GM18907 (cell line): ENCODE results near the gene CEP72.
A peak's percentile ranks its signal among the peaks of the same experiment; 100 is the strongest.
"Not testable (repeated sequence)": the region's sequence is repeated elsewhere in the genome, so short reads cannot be mapped to it uniquely, and the experiment has no call there.

Experiments used
- ATAC-seq: cut with Tn5 transposase; IDR thresholded peaks from one replicate; pipeline ENCODE4 v1.9.1; 2021; ENCODE audit warnings: mild to moderate bottlenecking, moderate library complexity; ENCODE audit not compliant: unreplicated experiment

CEP72 gene

DNA sequence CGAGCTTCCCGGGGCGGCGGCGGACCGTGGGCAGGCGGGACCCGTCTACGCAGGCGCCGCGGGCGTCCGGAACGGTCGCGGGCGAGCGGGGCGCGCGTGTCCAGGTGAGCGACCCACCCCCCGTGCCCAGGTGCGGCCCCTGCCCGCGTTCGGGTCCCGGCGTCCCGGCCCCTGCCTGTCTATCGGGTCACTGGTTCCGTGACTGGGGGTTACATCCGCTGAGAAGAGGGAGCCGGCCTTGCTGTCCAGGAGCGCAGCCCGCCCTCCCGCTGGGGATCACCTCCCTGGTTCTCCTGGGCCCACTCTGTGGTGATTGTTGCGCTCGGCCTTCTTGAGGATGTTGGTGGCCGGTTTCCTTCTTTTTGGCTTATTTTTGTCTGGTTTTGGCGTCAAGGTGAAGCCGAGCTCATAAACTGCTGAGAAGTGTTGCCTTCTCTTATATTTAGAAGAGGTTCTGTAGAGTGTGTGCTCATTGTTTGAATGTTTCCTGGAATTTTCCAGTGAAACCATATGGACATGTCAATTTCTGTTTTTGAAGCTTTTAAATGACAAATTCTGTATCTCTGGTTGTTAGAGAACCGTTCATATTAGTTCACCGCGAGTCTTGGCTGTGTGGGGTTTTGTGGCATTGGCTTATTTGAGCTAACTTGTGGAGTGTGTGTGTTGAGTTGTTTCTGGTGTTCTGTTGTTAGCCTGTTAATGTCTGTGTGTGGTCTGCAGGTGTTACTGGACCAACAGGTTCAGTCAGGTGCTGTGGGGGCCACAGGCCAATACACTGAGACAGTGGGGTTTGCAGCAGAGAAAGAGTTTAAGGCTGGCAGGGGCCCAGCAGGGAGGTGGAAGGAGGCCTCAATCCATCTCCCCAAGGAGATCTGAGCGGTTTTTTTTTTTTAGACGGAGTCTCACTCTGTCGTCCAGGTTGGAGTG is 621 bp downstream of the CEP72 start:
- peak; percentile 38 for ATAC-seq

DNA sequence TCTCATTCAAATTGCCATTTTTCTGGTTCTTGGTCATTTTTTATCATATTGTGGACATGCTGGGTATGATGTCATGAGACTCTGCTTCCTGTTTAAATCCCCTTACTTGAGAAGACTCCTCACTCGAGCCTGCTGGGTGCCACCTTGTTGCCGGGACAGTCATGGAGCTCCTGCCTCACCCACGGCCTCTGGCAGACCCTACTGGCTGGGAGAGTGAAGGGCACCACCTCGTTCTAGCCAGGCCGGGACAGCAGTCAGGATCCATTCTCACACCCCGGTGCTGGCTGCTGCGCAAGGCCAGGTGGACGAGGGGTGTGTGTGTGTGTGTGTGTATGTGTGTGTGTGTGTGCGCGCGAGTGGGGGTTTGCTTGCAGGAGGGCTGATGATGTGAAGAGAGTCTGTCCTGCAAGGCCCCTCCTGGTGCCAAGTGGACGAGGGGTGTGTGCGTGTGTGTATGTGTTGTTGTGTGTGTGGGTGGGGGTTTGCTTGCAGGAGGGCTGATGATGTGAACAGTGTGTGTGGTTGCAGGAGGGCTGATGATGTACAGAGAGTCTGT is 4.4 kb downstream of the CEP72 start:
- no peak for ATAC-seq

DNA sequence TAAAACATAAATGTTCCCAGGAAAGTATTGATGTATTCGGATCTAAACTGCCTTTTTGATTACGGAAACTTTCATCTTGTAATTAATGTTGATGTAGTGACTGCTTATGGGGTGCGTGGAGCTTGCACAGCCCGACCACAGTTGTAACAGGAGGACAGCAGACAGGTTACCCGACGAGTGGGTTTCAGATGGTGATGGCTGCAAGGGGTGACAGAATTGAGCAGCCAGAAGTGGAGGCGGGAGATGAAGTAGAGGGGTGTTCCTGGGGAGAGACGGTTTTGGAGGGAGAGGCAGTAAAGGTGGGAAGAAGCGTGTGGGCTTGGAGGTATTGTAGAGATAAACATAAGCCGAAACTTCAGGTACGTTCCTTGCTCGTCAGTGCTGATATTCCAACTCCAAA is 5.8 kb downstream of the CEP72 start:
- ATAC-seq: no peak

DNA sequence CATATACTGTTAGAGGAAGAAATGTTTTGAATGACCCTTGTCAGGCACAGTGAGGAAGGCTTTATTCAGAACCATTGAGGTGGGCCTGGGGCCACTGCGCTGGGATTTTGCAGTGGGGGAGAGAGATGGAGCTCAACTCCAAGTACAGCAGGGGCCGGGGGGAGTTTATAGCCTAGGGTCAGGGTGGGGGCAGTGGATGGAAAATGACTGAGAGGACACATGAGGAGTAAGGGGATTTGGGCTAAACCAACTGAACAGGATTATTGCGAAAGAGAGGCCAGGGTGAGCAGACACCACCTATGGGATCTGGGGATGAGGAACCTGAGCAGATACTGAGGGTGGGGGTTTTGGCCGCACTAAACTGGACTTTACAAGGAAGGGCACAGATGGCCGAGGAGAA is 6.3 kb downstream of the CEP72 start:
- ATAC-seq: no peak

DNA sequence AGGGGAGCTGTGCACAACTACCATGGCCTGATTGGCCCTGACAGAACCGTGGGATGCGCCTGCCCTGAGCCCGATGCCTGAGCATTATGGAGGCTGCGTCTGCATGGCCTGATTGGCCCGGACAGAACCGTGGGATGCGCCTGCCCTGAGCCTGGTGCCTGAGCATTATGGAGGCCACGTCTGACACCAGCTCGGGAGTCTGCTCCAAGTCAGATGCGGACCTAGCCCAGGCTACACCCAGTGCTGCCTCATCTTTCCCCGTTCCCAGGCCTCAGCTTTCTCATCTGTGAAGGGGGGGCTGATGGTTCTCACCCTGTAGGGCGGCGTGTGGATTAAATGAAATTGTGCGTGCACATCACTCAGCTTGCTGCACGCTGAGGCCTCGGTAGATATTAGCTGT is 7.3 kb downstream of the CEP72 start:
- no peak for ATAC-seq

DNA sequence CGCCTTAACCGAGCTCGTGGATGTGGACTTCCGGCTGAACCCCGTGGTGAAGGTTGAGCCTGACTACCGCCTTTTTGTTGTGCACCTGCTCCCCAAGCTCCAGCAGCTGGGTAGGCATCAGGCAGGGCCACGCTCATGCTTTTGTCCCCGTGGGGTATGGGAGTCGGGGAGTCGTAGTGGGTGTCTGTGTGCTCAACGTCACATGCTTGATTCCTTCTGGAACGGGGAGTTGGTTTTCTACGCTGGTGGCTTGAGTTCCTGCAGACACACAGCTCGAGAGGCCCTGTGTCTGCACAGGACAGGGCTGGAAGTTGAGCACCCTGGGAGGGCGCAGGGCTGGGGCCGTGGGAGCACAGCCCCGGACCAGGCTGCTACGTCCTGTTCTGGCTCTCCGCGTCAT is 8.0 kb downstream of the CEP72 start:
- no peak for ATAC-seq

DNA sequence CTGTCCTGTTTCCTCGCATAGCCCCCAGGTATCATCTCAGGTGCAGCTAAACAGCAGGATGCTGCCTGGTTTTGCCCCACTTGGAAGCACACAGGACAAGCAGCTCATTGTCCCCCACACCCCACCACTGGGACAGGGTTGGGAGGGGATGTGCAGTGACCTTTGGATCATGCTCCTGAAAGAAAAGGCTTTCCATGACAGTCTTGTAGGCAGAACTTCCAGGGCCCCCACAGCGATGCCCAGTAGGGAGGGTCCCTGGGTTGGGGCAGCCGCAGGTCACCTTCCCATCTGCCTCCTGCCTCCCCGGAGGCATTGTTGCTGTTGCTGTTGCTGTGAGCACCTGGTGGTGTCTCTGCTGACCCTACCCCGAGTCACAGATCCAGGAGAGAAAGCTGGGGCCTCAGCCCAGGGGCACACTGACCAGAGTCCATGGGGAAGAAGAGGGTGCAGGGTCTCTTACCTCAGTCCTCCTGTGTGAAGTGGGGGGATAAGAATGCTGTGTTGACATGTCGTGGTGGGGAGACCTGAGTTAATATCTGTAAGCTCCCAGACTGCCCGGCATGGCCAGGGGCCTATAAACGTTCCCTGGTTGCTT is 8.5 kb downstream of the CEP72 start:
- ATAC-seq: no peak

DNA sequence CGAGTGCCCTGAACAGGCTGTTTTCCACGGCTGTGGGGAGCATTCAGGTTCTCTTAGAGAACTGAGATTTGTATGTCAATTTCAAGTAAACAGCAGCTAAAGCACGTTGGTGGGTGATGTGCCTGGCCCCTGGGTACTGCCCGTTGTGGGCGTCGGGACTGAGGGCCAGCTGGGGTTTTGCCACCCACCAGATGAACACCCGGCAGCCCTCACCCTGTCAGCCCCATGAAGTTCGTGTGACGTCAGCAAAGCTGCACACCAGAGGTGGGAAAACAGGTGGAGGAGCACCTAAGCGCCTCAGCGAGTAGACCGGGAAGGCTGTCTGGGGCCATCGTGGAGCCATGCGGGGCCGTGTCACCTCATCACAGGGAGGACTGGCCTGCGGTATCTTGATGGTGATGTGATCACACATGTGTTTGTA is 9.2 kb downstream of the CEP72 start:
- ATAC-seq: no peak

DNA sequence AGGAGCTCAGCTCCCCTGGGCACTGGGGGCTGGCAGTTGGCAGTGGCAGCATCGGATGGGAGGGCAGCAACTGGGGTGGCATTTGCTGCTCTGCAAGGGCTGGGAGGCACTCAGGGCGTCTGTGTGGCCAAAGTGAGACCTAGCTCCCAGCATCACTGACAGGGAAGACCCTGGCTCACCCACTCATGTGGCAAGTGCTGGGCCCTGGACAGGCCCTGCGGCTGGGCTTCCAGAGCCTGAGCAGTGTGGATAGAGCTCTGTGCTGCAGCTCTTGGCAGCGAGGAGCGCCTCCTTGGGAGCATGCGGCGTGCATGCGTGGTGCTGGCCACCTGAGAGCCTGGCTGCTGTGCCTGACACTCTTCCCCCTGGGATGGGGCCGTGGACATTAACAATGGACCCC is 10.2 kb downstream of the CEP72 start:
- no peak for ATAC-seq

DNA sequence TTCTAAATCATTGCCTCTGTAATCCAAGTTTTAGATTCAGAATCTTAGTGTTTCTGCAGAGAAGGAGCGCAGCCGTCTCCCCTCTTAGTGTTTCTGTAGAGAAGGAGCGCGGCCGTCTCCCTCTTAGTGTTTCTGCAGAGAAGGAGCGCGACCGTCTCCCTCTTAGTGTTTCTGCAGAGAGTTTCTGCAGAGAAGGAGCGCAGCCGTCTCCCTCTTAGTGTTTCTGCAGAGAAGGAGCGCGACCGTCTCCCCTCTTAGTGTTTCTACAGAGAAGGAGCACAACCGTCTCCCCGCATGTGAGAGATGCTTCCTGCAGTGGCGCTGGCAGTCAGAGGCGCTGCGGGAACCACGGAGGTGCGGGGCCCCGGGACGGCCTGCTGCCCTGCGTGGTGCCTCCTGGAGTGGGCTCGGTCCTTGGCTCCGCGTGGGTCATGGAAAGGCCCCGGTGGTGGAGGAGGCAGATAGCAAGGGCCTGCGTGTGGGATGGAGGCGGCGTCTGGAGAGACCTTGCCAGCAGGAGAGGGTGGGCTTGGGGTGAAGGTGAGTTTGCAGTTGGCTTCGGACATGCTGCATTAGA is 10.9 kb downstream of the CEP72 start:
- ATAC-seq: no peak

DNA sequence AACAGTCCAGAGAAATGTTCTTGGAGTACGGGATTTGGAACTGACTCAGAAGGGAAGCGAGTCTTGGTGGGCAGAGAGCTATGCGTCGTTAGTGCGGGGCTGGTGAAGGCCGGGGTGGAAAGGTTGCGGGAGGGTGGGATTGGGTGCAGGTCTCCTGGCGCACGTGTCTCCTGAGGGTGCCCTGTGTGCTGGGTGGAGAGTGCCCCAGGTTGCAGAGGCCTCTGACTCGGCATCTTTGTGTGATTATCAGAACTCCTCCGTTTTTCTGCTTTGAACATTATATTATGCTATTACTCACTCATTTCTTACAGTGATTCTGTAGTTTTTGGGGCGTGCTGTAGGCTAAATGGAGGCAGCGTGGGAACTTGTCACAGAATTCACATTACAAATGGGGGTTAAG is 11.4 kb downstream of the CEP72 start:
- ATAC-seq: no peak

DNA sequence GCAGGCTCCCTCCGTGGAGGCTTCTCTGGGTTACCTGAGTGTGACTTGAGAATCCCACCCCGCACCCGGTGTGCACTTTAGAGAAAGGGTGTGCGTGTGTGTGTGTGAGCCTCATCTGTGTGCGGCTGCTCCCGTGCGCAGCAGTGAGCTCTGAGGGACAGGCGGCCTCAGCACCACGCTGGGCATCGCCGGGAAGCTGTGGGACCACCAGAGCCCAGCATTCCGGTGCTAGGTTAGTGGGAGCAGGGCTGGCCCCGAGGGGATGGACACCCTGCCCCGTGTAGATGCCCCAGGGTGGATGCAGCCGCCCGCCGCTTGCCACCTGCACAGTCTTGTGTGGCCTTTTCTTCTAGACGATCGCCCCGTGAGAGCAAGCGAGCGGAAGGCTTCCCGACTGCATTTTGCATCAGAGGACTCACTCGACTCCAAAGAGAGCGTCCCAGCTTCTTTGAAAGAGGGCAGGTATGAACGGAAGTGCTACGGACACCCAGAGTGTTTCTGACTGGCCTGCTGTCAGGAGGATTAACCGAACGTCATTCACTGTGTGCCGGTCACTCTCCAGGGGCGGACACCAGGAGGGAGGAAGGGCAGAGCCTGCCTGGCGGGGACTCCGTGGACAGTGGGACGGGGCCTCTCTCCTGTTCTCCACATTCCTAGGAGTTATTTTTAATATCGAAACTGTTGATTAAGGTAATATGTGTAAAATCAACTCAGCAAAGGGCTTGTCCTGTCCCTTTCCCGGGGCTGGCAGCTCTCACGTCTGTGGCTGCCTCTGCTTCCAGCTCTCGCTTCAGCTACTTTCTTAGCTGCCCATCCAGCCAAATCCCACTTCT is 12.2 kb downstream of the CEP72 start:
- no peak for ATAC-seq

DNA sequence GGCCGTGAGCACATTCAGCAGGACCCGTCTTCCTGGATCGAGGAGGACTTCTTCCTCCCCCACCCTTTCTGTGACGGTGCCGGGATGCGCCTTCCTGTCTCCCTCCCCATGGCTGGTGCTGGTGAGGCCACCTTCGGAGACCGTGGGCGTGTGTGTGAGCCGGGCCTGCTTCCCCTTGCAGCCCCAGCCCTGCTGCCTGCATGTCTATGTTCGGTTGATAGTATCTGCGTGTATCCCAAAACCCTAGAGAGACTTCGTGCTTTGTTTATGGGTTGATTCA is 12.8 kb downstream of the CEP72 start:
- no peak for ATAC-seq

DNA sequence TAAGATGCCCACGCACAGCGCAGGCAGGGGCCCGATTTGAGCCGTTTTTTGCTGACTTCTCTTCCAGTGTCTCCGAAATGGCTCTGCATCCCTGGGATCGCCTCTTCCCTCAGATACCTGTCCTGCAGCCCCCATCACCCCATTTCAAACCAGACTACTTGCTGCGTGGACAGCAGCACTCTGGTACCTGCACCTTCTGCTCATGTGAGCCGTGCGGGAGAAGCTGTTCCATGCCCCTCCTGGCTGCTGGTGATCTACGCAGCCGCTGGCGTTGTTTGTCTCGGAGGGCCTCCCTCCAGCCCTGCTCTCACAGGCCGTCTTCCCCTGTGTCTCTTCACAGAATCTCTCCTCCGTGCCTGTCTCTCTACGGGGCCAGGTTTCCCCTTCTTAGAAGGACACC is 13.4 kb downstream of the CEP72 start:
- no peak for ATAC-seq

DNA sequence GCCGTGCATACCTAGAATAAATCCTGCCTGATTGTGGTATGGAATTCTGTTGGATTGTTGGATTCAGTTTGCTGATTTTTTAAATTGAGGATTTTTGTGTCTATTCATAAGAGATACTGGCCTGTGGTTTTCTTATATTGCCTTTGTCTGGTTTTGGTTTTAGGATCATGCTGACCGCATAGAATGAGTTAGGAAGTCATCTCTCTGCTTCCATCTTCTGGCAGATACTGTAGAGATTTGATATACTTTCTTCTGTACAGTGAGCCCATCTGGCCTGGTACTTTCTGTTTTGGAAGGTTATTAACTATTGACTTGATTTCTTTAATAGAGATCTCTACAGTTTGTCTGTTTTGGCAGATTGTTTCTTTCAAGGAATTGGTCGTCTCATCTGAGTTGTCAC is 14.7 kb downstream of the CEP72 start:
- ATAC-seq: no peak

DNA sequence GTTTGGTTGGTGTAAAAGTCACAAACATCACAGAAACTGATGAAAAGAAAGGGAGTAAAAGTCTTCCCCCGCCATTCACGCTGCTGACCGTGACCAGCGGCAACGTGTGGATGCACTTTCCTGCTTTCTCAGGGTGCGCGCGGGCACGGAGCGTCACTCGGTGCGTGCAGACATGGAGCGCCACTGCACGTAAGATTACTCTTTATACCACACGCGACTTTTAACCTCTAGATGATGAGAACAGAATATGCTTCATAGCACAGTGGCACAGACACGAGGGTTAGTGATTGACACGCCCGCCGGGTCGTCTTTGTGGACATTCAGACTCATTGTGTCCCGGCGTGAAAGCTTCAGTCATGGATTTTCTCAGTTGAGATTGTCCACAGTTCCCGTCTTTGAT is 15.7 kb downstream of the CEP72 start:
- ATAC-seq: no peak

DNA sequence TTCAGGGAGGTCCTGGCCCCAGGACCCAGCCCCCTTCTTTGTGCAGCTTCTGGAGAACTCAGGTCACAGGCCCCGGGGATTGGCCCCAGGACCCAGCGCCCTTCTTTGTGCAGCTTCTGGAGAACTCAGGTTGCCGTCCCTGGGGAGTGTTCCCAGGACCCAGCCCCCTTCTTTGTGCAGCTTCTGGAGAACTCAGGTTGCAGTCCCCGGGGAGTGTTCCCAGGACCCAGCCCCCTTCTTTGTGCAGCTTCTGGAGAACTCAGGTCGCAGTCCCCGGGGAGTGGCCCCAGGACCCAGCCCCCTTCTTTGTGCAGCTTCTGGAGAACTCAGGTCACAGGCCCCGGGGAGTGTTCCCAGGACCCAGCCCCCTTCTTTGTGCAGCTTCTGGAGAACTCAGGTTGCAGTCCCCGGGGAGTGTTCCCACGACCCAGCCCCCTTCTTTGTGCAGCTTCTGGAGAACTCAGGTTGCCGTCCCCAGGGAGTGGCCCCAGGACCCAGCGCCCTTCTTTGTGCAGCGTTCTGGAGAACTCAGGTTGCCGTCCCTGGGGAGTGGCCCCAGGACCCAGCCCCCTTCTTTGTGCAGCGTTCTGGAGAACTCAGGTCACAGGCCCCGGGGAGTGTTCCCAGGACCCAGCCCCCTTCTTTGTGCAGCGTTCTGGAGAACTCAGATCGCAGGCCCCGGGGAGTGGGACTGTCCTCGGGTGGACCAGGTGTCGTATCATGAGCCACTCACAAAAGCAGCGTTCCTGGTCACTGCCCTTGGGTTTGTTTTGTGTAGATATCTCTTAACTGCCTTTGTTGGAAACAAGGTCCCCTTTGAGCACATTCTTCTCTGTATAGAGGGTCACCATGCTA is 16.4 kb downstream of the CEP72 start:
- ATAC-seq: not testable (repeated sequence)

DNA sequence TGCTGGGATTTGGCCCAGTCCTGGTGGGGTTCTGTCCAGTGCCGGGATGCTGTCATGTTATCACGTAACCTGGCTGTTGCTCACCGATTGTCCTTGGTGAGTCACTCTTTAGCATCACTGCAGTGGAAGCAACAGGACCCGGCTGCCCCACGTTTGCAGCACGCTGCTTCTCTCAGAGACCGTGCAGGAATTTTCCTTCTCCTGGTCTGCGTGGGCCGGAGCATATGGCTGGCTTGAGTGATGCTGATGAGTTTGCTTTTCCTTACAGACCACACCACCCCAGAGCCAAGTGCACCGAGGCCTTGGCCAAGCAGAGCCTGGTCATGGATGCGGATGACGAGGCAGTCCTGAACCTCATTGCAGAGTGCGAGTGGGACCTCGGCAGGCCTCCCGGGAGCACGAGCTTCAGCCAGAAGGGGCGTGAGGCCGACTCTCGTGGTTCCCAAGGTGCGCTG is 21.4 kb downstream of the CEP72 start:
- no peak for ATAC-seq

DNA sequence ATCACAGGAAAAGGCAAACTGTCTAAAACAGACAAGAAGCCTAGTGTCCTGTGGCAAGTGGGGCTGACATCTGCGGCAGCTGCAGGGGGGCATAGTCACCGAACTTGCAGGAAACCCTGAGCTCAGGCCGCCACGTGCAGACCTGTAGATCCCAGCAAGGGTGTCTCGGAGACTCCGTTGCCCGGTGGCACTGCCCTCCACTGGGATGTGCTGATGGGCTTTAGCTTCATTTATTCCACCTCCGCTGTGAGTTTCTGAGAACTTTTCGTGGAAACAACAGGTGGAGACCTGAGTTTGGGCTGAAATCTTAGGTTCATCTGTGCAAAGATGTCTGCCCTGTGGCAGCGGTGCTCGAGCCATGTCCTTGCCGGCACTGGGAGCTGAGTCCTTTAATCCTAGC is 22.1 kb downstream of the CEP72 start:
- ATAC-seq: no peak
